Mucosa of descending colon (tissue), 3 donors: ENCODE measurements around the gene WDR37. TPM values are rescaled to one million over a fixed set of nuclear protein-coding genes. Genes with fewer than 3 reads are reported as not detected.

Source experiments
- ATAC-seq: fragments of 200-7000 bp; cut with Tn5 transposase; one replicate; pipeline ENCODE4 v1.9.1; 2020; ENCODE audit warnings: mild to moderate bottlenecking, moderate library complexity
- DNase-seq, 3 donors: peaks; one replicate each; pipeline ENCODE4 v3.0.0-alpha.2; 2020
- H3K36me3 ChIP-seq: fragments of 200-600 bp; one replicate; pipeline ENCODE4 v1.8.0; 2021; ENCODE audit warnings: low read depth, mild to moderate bottlenecking
- H3K4me1 ChIP-seq: fragments of 200-600 bp; one replicate; pipeline ENCODE4 v1.8.0; 2021; ENCODE audit warnings: low read depth, mild to moderate bottlenecking
- H3K4me3 ChIP-seq: fragments of 200-600 bp; one replicate; pipeline ENCODE4 v1.8.0; 2021; ENCODE audit warnings: mild to moderate bottlenecking
- H3K9me3 ChIP-seq: fragments of 200-600 bp; one replicate; pipeline ENCODE4 v1.8.0; 2021; ENCODE audit warnings: mild to moderate bottlenecking
- CTCF ChIP-seq: fragments of 200-600 bp; IDR thresholded peaks from one replicate; pipeline ENCODE4 v1.8.0; 2022; ENCODE audit warnings: antibody characterized with exemption, mild to moderate bottlenecking
- intact Hi-C, 2 donors: fragments of 100-400 bp; cut with DNase I in 1 of 2; cut with micrococcal nuclease in 1 of 2; formaldehyde crosslinking; loops; one replicate each; pipeline versions ENCODE4 v1.11.0 to v1.11.1; 2022; cut with DNase I, micrococcal nuclease
- total RNA-seq, 3 donors: library from RNA; stranded (reverse); fragmentation: NEBNext Ultra II Directional in 2 of 3; extraction: Animal tissue kit (Norgen Biotek cat#: 25700) in 2 of 3; gene quantifications; one replicate each; pipeline versions ENCODE4 v1.2.1 to v1.2.4, GENCODE V29; 2021 to 2023
- donor health status: DM: no; HTN: no; CAD: no; lungs with moderate emphysema.
- donor health status: DM: no; HTN: no; CAD: no.
- donor health status: DM: no; HTN: yes; CAD: no.

WDR37 gene
- total RNA-seq, 3 donors from 2014 or later, result 18.3 to 24.1 (median 20.8) TPM

GRCh38 chr10:1152386-1153250, 96.4 kb downstream of the WDR37 start:
- H3K4me3 ChIP-seq, result no peak overlapping the region
- DNase-seq, result no peak

DNA sequence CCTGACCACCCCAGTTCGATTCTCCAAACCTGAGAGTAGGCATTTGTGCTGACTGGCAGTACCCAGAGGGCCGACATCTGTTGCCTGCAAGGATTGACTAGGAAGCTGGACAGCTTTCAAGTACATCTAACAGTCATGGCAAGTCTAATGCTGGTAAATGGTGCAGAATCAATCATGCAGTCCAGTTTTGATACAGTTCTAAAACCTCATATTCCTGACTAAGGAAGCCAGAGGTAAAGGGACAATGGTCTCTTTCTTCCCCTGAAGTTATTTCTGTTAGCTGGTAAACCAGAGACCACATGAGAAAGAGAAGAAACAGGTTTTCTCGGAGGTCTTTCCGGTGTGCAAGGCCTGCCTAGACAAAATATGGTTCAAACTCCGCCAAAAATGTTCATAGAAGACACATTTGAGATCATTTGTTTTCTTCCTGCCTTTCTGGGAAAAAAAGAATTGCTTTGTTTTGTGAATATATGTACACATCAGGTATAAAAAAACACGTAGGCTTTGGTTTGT, 97.1 kb downstream of the WDR37 start:
- DNase-seq (no peak), ATAC-seq (no peak)
- no peaks in the 10 kb centered on the region for H3K9me3 ChIP-seq
- H3K4me3 ChIP-seq, result no peak overlapping the region
- intact Hi-C loops, result no loop called here
- TF ChIP-seq CTCF, result no peak
- no peaks in the 10 kb centered on the region for H3K4me1 ChIP-seq
- H3K36me3 ChIP-seq, result no peaks in the 10 kb centered on the region

More at GRCh38 chr10:1152386-1153250, 96.4 kb downstream of the WDR37 start:
- H3K4me1 ChIP-seq, result no peaks in the 10 kb centered on the region
- no peak for TF ChIP-seq CTCF
- no peak for ATAC-seq
- H3K36me3 ChIP-seq, result no peaks in the 10 kb centered on the region
- no peaks in the 10 kb centered on the region for H3K9me3 ChIP-seq
- intact Hi-C loops, result no loop called here

- Histone ChIP-seq H3K36me3 (no peaks in the 10 kb centered on the region), H3K4me1 (no peaks in the 10 kb centered on the region), H3K9me3 (no peaks in the 10 kb centered on the region), H3K4me3 (no peak overlapping the region)
- intact Hi-C loops, result no loop called here
- DNase-seq (no peak), ATAC-seq (no peak)
- no peak for TF ChIP-seq CTCF
Observed at GRCh38 chr10:1153805-1154351, 97.7 kb downstream of the WDR37 start.

DNA sequence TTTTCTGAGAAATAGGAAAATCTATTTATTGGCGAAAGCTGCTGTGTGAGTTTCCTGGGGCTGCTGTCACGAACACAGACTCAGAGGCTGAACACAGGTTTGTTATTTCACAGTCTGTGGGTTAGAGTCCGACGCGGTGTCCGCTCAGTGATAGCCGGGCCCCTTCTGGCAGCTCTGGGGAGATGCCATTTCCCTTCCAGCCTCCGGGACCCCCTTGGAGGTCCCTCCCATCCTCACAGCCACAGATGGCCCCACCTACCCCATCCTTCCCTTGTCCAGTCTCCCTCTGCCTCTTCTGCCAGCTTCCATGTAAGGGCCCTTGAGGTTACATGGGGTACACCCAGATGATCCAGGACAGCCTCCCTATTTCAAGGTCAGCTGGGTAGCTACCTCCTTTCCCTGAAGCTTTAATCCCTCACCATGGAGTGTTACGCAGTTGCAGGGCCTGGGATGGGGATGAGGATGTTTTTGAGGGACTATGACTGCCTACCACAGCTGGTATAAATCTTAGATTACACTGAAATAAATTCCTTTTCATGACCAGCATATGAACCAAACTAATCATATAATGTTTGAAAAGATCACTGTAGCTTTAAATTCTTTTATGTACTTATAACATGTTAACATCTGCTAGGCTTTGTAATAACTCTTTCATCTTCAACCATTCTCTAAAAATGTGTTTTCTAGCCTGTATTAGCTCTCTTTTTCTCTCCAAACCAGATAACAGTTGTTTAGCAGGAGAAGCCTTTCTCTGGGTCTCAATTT, 98.5 kb downstream of the WDR37 start:
- intact Hi-C loops, result no loop called here
- DNase-seq (no peak), ATAC-seq (no peak)
- no peaks in the 10 kb centered on the region for H3K9me3 ChIP-seq
- no peak for TF ChIP-seq CTCF
- H3K36me3 ChIP-seq, result no peaks in the 10 kb centered on the region
- H3K4me1 ChIP-seq, result no peaks in the 10 kb centered on the region
- no peak overlapping the region for H3K4me3 ChIP-seq

DNA sequence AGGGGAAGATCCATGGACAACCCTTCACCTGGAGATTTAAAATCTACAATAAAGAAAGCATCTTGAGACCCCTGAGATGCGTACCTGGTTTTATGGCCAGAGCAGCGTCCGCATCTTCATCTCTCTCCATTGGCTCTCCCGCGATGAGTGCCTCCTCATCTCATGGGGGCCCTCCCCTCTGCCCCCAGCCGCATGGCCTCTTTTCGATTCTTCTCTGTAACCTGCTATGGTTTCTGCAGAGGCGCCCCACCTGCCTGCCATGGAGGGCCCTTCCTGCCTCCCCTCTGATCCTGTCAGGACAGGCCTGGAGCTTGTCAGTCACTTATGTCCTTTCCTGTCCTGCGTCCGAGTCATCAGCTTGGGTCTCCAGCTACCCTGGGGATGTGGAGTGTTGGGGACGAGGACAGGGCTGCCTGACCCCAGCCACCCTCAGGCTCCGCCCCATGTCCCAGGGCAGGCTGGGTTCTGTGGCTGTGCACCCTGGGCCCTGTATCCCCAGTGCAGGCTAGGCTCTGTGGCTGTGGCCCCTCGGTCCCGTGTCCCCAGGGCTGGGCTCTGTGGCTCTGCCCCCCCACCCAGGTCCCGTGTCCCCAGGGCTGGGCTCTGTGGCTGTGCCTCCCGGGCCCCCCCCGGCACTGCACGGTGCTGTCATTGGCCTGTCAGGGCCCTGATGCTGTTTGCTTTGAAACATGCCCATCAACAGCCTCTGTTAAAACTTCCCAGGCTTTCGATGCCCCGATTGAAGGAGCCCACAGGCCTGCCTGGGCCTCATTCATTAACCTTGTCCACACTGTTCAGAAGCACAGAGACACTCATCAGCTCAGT, 99.8 kb downstream of the WDR37 start:
- no peak overlapping the region for H3K4me3 ChIP-seq
- no peak for DNase-seq
- no peaks in the 10 kb centered on the region for H3K9me3 ChIP-seq
- no peaks in the 10 kb centered on the region for H3K36me3 ChIP-seq
- no peak for TF ChIP-seq CTCF
- intact Hi-C loops, result no loop called here
- ATAC-seq, result no peak
- H3K4me1 ChIP-seq, result no peaks in the 10 kb centered on the region
